DMS114 treated with DMSO at 0.1 percent for 48 hours (cell line): ENCODE results near the gene NOPCHAP1.
A peak's percentile ranks its signal among the peaks of the same experiment; 100 is the strongest.
"Not testable (repeated sequence)": the region's sequence is repeated elsewhere in the genome, so short reads cannot be mapped to it uniquely, and the experiment has no call there.

Experiments used
- DNase-seq: peaks from one replicate; lab custom pipeline; 2025; ENCODE audit not compliant: unreplicated experiment; lab: John Stamatoyannopoulos, UW

The NOPCHAP1 gene, protein sequence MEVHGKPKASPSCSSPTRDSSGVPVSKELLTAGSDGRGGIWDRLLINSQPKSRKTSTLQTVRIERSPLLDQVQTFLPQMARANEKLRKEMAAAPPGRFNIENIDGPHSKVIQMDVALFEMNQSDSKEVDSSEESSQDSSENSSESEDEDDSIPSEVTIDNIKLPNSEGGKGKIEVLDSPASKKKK

DNA sequence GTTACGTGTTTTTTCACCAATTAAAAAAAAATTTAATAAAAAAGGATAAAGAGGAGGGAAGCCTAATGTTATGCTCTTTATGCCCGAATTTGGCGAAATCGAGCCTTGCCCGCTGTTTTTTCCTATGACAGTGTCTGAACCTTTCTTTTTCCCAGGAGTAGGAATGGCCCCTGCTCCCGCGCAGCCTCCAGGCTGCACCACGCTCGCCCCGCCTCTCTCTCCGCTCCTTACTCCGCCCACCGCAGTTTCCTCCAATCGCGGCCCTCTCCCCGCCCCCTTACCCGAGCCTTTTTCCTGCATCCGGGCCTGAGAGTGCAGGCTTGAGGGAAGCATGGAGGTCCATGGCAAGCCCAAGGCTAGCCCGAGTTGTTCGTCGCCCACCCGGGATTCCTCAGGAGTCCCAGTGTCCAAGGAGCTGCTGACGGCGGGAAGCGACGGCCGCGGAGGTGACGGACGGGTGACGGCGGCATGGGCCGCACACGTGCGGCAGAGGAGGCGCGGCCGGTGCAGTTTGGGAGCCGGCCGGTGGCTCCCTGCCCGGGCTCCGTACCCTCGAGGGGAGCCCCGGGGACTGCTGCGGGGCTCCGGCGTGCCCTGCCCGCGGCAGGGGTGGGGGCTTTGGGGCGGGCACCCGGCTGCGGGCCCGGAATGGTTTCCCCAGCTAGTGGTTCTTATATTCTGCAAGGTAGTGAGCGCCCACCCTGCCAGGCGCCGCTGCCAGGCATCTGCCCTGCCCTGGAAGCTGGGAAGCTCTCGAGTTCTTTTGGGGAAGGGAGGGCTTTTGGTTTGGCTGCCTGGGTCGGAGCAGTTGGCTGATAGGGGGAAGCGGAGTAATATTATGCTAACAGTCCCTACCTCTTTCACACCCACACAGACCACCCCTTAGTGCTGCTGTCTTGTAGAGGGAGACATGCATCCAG lies at the start of gene NOPCHAP1:
NOPCHAP1 (plus strand) TSS at position 295 of the 920 bp plus-strand sequence; CDS start at position 332, 37 bp downstream.
- DNase-seq: peak; percentile 94

DNA sequence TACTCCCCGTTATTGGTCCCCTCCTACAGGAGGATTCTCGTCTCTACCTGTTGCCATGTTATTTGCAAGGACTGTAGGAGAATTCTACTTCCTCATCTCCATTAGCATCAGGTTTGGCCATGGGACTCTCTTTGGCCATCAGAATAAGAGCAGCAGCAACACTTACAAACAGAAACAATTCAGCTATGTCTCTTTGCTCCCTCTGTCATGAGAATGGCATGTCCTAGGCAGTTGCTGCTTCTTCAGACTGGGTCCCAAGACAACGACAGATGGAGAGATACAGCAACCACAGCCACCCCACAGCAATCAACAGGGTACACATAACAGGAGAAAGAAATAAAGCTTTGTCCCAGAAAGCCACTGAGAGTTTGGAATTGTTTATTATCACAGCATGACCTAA lies 47.7 kb upstream of the NOPCHAP1 start:
- no peak for DNase-seq

DNA sequence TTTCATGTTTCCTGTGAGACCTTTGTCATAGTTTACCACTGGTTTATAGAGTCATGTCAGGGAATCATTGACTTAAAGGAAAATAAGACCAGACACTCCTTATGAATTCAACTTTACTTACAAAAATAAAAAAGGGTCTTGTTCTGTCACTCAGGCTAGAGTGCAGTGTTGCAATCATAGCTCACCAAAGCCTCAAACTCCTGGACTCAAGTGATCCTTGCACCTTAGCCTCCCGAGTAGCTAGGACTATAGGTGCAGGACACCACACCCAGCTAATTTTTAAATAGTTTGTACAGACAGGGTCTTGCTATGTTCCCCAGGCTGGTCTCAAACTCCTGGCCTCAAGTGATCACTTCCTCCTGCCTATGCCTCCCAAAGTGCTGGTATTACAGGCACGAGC lies 47.0 kb upstream of the NOPCHAP1 start:
- no peak for DNase-seq

DNA sequence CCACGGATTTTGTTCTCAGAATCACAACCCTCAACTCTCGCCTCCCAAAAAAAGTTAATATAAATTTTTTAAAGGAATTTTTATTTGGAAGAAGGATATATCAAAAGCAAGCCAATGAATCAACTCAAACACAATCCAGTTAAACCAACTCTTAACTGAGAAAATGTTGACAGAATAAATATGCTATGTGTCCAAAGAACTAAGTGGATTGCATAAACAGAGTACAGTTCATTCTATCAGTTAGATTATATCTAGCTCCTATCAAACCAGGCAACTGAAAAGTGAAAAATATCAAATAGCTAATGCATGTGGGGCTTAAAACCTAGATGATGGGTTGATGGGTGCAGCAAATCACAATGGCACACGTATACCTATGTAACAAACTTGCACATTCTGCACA lies 44.7 kb upstream of the NOPCHAP1 start:
- DNase-seq: no peak

DNA sequence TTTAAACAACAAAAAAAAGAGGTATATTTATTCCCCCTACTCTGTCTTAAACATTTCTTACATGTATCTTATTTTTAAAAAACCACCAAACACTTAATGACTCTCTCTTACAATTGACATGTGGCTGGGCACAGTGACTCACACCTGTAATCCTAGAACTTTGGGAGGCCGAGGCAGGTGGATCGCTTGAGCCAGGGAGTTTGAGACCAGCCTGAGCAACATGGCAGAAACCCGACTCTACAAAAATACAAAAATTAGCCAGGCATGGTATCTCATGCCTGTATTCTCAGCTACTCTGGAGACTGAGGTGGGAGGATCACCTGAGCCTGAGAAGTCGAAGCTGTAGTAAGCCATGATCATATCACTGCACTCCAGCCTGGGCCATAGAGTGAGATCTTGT lies 44.0 kb upstream of the NOPCHAP1 start:
- DNase-seq: no peak

DNA sequence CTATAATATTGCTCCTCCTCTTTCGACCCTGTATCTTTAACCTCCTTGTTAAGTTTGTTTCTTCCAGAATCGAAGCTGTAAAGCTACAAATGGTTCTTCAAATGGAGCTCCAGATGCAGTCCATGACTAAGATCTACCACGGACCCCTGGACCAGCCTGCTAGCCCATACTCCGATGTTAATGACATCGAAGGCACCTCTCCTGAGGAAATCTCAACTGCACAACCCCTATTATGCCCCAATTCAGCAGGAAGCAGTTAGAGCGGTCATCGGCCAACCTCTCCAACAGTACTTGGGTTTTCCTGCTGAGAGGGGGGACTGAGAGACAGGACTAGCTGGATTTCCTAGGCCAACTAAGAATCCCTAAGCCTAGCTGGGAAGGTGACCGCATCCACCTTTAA lies 42.7 kb upstream of the NOPCHAP1 start:
- DNase-seq: not testable (repeated sequence)

DNA sequence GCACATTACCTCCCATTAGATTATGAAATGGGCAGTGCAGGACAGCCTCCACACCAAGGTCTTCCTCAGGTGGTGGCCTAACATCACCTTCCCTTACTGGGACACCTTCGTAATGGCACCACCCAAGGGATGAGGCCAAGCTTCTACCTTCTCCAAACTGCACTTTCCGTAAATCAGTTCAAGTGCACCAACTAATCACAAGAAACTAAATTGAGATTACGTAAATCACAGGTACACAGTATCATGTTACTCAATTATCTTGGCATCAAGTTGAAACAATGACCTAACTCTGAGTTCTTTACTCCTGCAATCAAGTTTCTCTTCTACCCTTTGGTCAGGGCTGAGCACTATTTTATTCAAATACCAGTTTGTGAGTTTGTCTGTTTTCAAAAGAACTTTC lies 41.9 kb upstream of the NOPCHAP1 start:
- DNase-seq: no peak

DNA sequence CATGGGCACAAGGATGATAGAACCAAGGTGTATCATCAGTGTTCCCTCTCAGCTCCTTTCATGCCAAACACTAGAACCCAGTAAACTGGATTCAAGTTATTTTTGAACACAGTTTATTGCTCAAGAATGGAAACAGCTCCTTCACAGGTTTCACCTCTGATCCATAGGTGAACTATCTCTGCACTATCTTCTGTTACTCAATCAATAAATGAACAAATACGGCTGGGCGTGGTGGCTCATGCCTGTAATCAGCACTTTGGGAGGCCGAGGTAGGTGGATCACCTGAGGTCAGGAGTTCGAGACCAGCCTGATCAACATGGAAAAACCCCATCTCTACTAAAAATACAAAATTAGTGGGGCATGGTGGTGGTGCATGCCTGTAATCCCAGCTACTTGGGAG lies 37.4 kb upstream of the NOPCHAP1 start:
- not testable (repeated sequence) for DNase-seq

DNA sequence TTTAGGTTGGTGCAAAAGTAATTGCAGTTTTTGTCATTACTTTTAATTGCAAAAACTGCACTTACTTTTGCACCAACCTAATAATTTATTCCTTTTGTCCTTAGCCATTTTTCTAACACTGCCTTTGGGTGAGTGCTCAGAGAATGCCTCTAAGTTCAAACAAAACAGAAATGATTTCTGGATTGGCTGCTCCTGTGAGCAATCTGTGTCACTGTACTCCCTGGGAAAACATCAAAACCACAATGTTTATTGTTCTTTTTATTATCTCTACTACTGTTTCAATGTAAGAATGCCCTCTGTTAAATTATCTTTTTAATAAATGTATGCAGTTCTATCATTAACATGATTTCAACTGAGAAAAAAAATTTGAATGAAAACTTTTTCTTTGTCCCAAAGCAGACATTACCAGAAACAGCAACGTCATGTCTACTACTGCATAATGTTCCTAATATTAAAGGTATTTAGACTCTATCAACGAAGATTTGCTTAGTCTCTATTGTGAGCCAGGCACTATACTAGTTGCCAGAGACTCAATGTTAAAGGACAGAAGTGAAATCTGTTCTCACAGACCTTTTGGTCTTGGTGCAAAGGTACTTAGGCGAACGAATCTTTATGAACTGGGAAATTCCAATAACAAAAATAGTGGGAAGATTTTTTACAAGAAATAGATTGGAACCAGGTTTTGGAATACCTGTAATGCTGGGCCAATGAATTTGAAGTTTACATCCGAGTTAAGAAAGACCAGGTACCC lies 34.2 kb upstream of the NOPCHAP1 start:
- no peak for DNase-seq

DNA sequence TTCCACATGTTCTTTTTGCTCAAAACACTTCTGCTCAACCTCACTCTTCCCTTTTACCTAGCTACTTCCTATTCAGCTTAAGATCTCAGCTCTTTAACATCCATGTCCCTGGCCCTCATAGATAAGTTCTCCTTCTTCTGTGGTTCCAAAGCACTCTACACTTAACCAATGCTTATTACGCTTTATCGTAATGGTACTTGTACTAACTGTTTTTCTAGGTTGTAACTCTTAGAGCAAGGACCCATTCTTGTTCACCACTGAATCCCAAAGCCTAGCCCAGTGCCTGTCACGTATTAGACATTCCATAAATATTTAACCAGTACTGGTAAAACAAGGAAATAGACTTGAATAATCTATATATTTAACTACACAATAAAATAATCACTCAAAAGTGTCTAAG lies 33.3 kb upstream of the NOPCHAP1 start:
- no peak for DNase-seq

DNA sequence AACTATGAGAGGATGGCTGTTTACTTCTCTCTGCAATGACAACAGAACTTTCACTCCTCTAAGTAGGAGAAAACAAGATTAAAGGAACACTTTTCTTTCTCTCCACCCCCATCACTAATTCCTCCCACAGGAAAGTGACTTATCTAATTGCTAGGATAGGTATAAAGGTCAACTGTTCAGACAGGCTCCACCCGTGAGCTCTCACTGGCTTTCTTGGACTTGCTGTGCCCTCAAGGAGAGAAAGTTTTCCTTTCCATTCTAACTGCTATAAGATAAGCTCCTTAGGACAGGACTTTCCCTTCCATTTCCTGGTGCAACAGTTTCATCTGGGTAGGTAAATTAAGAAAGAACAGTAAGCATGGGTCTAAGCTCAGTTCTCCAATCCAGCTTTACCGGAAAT lies 32.8 kb upstream of the NOPCHAP1 start:
- no peak for DNase-seq

DNA sequence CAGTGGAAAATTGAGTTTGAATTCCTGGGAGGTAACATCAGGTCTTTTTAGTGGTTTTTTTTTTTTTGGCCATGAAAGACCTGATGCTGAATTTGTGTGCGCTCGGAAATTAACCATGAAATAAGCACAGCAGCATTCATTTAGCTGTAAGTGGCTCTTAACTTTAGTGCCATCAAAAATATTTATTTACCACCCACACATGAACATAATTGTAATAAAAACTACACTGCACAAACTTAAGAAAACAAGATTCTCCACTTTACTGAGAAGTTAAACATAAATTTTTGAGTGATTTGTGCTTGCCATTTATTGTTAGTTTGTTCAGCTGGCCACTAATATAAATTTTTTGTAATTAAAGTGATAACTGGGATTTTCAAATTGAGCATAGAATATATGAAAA lies 30.4 kb upstream of the NOPCHAP1 start:
- no peak for DNase-seq

DNA sequence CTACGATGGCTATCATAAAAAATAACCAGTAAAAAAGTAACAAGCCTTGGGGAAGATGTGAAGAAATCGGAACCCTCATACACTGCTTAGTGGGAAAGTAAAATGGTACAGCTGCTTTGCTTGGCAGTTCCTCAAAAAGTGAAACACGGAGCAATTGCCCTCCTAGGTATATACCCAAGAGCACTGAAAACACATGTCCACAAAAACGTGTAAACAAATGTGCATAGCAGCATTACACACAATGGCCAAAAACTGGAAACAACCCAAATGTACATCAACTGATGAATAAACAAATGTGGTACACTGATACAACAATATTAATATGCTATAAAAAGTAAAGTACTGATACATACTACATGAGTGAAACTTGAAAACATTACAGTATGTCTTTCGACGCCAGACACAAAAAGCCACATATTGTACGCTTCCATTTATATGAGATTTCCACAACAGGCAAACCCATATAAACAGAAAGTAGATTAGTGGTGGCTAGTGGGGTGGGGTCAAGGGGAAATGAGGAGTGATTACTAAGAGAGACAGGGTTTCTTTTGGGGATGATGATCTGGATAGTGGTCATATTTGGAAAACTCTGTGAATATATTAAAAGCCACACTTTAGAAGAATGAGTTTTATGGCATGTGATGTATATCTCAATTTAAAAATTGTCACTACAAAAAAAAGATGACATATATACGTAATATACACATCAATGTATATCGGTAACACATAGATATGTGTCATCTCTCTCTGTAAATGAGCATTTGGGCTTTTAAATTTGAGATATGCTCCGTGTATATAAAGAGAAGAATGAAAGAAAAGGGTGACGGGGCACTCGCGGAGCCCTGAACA lies 29.0 kb upstream of the NOPCHAP1 start:
- no peak for DNase-seq

DNA sequence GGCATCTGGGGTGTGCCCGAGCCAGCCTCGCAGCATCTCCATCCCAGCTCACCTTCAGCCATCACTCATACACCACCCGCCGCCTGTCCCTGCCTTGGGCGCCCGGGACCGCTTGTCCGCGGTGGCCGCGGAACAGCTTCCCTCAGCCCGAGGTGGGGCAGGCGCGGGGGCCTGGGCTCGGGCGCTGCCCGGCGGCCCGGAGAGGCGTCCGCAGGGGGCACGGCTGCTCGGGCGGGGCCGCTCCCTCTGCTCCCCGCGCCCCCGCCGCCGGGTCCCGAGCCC lies 28.5 kb upstream of the NOPCHAP1 start:
- DNase-seq: no peak

DNA sequence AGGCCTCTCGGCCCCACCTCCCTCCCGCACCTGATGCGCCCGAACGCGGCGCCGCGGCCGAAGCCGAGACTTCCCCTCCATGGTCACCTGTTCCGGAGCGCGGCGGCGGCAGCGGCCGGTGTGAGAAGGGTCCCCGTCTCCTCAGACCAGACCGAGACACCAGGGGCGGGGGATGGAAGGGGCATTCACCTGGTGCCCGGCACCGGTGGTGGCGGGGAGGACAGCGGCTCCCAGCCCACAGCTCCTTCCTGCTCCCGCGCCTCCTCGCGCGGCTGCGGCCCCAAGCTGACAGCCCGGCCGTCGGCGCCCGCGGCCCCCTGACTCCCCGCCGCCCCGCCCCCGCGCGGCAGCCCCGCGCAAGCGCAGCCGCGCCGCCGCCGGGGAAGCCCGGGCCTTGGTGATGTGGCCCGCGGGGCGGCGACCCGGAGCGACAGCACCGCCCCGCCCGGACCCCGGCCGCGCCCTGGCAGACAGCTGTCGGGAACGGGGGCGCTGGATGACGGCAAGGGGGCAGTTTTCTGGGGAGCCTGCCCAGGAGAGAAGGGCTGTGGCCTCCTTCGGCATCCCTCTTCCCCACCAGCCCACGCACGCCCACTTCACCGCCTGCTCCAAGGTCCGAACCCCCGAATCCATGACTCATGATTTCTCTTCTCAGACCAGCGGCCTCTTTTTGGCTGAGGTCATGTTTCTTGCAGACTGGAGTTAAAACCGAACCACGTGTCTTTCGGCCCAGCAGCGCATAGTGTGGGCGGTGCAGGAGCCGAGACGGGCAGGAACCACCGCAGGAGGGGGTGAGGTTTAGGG lies 27.9 kb upstream of the NOPCHAP1 start, which contains the start of gene SLC41A2:
SLC41A2 (minus strand) TSS at position 290 of the 804 bp plus-strand sequence. CDS start 29,763 bp downstream, outside the sequence.
- peak; percentile 22 for DNase-seq

DNA sequence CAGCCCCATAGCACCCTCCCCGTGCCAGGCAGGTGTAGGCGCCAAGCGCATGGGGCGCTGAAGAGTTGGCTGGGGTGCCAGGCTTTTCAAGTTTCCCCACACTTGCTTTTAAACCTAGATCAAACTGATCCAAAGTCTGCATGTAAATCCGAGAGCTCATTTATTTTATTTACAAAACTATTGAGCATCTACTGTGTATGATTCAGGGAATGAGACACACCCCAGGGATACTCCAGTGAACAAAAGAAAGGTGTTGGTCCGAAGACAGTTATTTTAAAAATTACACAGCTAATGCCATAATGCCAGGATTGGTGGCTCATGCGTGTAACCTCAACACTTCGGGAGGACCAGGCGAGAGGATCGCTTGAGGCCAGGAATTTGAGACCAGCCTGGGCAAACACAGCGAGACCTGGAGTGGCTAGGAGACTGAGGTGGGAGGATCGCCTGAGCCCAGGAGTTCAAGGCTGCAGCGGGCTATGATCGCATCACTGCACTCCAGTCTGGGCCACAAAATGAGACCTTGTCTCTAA lies 27.2 kb upstream of the NOPCHAP1 start:
- no peak for DNase-seq

DNA sequence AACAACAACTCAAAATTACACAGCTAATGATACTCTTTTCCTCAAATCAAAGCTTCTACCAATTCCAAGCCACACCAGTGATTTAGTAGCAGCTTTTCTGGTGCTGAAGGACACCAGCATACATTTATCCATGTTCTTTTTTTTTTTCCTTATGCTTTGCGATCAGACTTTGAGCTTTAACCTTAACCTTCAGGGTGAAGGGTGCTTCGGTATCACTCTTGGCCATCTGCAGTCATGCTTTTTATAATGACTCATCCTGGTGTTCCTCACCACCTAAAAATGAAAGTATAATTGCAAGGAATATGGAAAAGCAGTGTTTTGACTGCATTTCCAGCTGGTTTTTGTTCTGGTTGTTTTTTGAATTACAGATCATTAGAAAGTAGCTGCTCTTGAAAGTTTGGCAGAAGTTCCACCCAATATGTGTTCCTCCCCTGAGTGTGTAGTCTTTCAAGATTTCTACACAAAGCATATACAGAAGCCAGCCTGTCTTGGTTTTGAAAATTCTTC lies 26.7 kb upstream of the NOPCHAP1 start:
- DNase-seq: no peak

DNA sequence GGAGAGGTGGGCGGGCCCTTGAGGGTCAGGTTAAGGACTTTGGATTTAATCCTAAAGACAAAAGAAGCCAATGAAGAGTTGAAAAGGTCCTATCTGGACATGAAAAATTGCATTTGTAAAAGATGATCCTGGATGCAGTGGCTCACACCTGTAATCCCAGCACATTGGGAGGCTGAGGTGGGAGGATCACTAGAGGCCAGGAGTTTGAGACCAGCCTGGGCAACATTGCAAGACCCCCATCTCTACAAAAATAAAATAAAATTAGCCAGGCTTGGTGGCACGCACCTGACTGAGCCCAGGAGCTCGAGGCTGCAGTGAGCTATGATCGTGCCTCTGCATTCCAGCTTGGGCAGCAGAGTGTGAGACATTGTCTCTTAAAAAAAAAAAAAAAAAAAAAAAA lies 25.7 kb upstream of the NOPCHAP1 start:
- no peak for DNase-seq

DNA sequence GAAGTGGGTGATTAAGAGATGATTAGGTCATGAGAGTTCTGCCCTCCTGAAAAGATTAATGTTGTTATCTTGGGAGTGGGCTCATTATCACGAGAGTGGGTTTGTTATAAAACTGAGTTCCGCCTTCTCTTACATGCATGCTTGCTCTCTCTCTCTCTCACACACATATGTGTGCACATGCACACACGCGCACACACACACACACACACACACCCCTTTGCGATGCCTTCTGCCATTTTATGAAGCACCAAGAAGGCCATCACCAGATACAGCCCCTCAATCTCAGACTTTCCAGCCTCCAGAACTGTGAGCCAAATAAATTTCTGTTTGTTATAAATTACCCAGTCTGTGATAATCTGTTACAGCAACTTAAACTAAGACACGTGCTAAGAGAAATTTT lies 22.4 kb upstream of the NOPCHAP1 start:
- DNase-seq: no peak
